DMS153 (cell line): ENCODE measurements around the gene RPTOR.
"Not testable (repeated sequence)": the region's sequence is repeated elsewhere in the genome, so short reads cannot be mapped to it uniquely, and the experiment has no call there.

Source experiments
- DNase-seq: peaks from one replicate; lab custom pipeline; 2025; lab: John Stamatoyannopoulos, UW

Gene RPTOR

GRCh38 chr17:80797741-80798594, 253.3 kb downstream of the RPTOR start:
- DNase-seq: no peak

- DNase-seq: no peak
Measured at GRCh38 chr17:80798595-80799537, 254.2 kb downstream of the RPTOR start.

- peak; percentile 91 for DNase-seq
Measured at GRCh38 chr17:80799538-80800480, 255.2 kb downstream of the RPTOR start.

- DNase-seq: peak; percentile 66
Measured at GRCh38 chr17:80800481-80801391, 256.1 kb downstream of the RPTOR start.

- DNase-seq: no peak
Measured at GRCh38 chr17:80802626-80803450, 258.2 kb downstream of the RPTOR start.

- DNase-seq: no peak
Measured at GRCh38 chr17:80803451-80804428, 259.1 kb downstream of the RPTOR start.

- DNase-seq: no peak
Measured at GRCh38 chr17:80804466-80804865, 259.8 kb downstream of the RPTOR start.

GRCh38 chr17:80805032-80805751, 260.6 kb downstream of the RPTOR start:
- DNase-seq: no peak

- no peak for DNase-seq
Measured at GRCh38 chr17:80807014-80807413, 262.4 kb downstream of the RPTOR start.

- DNase-seq: no peak
Measured at GRCh38 chr17:80807882-80808281, 263.2 kb downstream of the RPTOR start.

GRCh38 chr17:80811181-80812105, 266.8 kb downstream of the RPTOR start:
- no peak for DNase-seq

GRCh38 chr17:80812362-80813088, 267.9 kb downstream of the RPTOR start:
- DNase-seq: no peak

GRCh38 chr17:80813318-80813717, 268.7 kb downstream of the RPTOR start:
- no peak for DNase-seq

GRCh38 chr17:80814491-80814890, 269.9 kb downstream of the RPTOR start:
- DNase-seq: no peak

GRCh38 chr17:80815151-80815681, 270.6 kb downstream of the RPTOR start:
- DNase-seq: no peak

- not testable (repeated sequence) for DNase-seq
Measured at GRCh38 chr17:80815718-80816117, 271.1 kb downstream of the RPTOR start.
